HepG2 (cell line): Measurements from ENCODE around the gene NIP7. TPM values are rescaled to one million over a fixed set of nuclear protein-coding genes. Genes with fewer than 3 reads are reported as not detected.
A peak's percentile ranks its signal among the peaks of the same experiment; 100 is the strongest.

Source experiments
- ARID5B ChIP-seq: IDR thresholded peaks from 2 replicates; pipeline ENCODE4 v1.4.0; 2020; ENCODE audit warnings: mild to moderate bottlenecking, missing genetic modification reagents
- BATF2 ChIP-seq: sonication (generic); formaldehyde crosslinking; IDR thresholded peaks from 2 replicates; pipeline ENCODE4 v1.8.0; 2022; ENCODE audit warnings: mild to moderate bottlenecking, missing genetic modification reagents, moderate library complexity
- DNMT1 ChIP-seq: sonication (generic); formaldehyde crosslinking; IDR thresholded peaks from 2 replicates; pipeline ENCODE4 v1.5.1; 2020; ENCODE audit warnings: mild to moderate bottlenecking, missing genetic modification reagents
- DR1 ChIP-seq: sonication (generic); formaldehyde crosslinking; IDR thresholded peaks from 2 replicates; pipeline ENCODE4 v1.8.0; 2021; ENCODE audit warnings: mild to moderate bottlenecking, missing genetic modification reagents, inconsistent platforms
- E2F5 ChIP-seq: sonication (generic); formaldehyde crosslinking; conservative IDR thresholded peaks from 2 replicates; pipeline ENCODE4 v1.4.0; 2020; ENCODE audit warnings: missing genetic modification reagents
- EHMT2 ChIP-seq: fragments of 200-600 bp; sonication (generic); IDR thresholded peaks from 2 replicates; pipeline ENCODE4 v1.7.0; 2017; ENCODE audit warnings: antibody characterized with exemption, low read depth, low read length, borderline replicate concordance
- GTF3A ChIP-seq: sonication (generic); formaldehyde crosslinking; conservative IDR thresholded peaks from 2 replicates; pipeline ENCODE4 v1.4.0; 2020; ENCODE audit warnings: mild to moderate bottlenecking, missing genetic modification reagents
- GZF1 ChIP-seq: sonication (generic); formaldehyde crosslinking; IDR thresholded peaks from 2 replicates; pipeline ENCODE4 v1.5.1; 2020; ENCODE audit warnings: mild to moderate bottlenecking, missing genetic modification reagents
- KLF15 ChIP-seq: sonication (generic); formaldehyde crosslinking; IDR thresholded peaks from 2 replicates; pipeline ENCODE4 v1.8.1; 2023; ENCODE audit warnings: borderline replicate concordance, mild to moderate bottlenecking, inconsistent platforms, missing genetic modification reagents, mixed read lengths
- MTA3 ChIP-seq: sonication (generic); formaldehyde crosslinking; IDR thresholded peaks from 2 replicates; pipeline ENCODE4 v1.4.0; 2020; ENCODE audit warnings: missing genetic modification reagents
- MYC ChIP-seq: sonication (generic); formaldehyde crosslinking; IDR thresholded peaks from 2 replicates; pipeline ENCODE4 v1.9.0; 2021; ENCODE audit warnings: missing genetic modification reagents, borderline replicate concordance
- NCOA1 ChIP-seq: sonication (generic); formaldehyde crosslinking; IDR thresholded peaks from 2 replicates; pipeline ENCODE4 v1.9.0; 2021; ENCODE audit warnings: missing genetic modification reagents
- PITX1 ChIP-seq: sonication (generic); formaldehyde crosslinking; IDR thresholded peaks from 2 replicates; pipeline ENCODE4 v1.5.1; 2020; ENCODE audit warnings: mild to moderate bottlenecking, missing genetic modification reagents
- SIX4 ChIP-seq: sonication (generic); formaldehyde crosslinking; IDR thresholded peaks from 2 replicates; pipeline ENCODE4 v1.4.0; 2020; ENCODE audit warnings: missing genetic modification reagents
- STAT5B ChIP-seq: sonication (generic); formaldehyde crosslinking; IDR thresholded peaks from 2 replicates; pipeline ENCODE4 v1.4.0; 2020; ENCODE audit warnings: missing genetic modification reagents
- ZNF572 ChIP-seq: sonication (generic); formaldehyde crosslinking; IDR thresholded peaks from 2 replicates; pipeline ENCODE4 v1.5.1; 2020; ENCODE audit warnings: mild to moderate bottlenecking, missing genetic modification reagents
- ZNF678 ChIP-seq: sonication (generic); formaldehyde crosslinking; IDR thresholded peaks from 2 replicates; pipeline ENCODE4 v1.4.0; 2020; ENCODE audit warnings: mild to moderate bottlenecking, missing genetic modification reagents
- ZNF740 ChIP-seq: sonication (generic); formaldehyde crosslinking; IDR thresholded peaks from 2 replicates; pipeline ENCODE4 v1.4.0; 2020; ENCODE audit warnings: missing genetic modification reagents
- ZNF772 ChIP-seq: sonication (generic); formaldehyde crosslinking; IDR thresholded peaks from 2 replicates; pipeline ENCODE4 v1.5.0; 2020; ENCODE audit warnings: mild to moderate bottlenecking, missing genetic modification reagents
- ZNF781 ChIP-seq: sonication (generic); formaldehyde crosslinking; IDR thresholded peaks from 2 replicates; pipeline ENCODE4 v1.5.1; 2020; ENCODE audit warnings: borderline replicate concordance, mild to moderate bottlenecking, missing genetic modification reagents; ENCODE audit errors: not compliant biosample characterization
- polyA plus RNA-seq, 8 experiments: library from polyadenylated mRNA; depleted of rRNA in 3 of 8; stranded (reverse) in 7 of 8; unstranded in 1 of 8; fragments of >200 nt; fragmentation: Illumina TruSeq in 4 of 8; extraction: Trizol in 4 of 8; gene quantifications; 2 replicates each; pipeline versions ENCODE4 v1.2.1 to v1.2.3, GENCODE V29; 2011 to 2016; ENCODE audit warnings: low read depth in 4 of 8, missing spikeins in 1 of 8, mixed read lengths in 1 of 8; ENCODE audit not compliant: insufficient read depth in 1 of 8
- total RNA-seq, 5 experiments: library from RNA; depleted of rRNA; stranded (reverse); fragments of >200 nt; fragmentation: Illumina TruSeq; extraction: Trizol; gene quantifications; 2 replicates each; pipeline ENCODE4 v1.2.3, GENCODE V29; 2016; ENCODE audit warnings: low read depth in 1 of 5
- TF ChIP-seq, protein P1 (sequence below): sonication (generic); formaldehyde crosslinking; IDR thresholded peaks from 2 replicates; pipeline ENCODE4 v1.4.0; 2020; ENCODE audit warnings: missing genetic modification reagents; ENCODE audit errors: not compliant biosample characterization
- TF ChIP-seq, protein P2 (sequence below): sonication (generic); formaldehyde crosslinking; IDR thresholded peaks from 2 replicates; pipeline ENCODE4 v1.4.0; 2020; ENCODE audit warnings: mild to moderate bottlenecking, low read depth, missing genetic modification reagents

The NIP7 gene
- total and polyA plus RNA-seq, 2 of the 13 experiments (the other 11 are each of a cell fraction or from before 2014, with no cell fraction given), result 15.3 to 114 TPM

DNA sequence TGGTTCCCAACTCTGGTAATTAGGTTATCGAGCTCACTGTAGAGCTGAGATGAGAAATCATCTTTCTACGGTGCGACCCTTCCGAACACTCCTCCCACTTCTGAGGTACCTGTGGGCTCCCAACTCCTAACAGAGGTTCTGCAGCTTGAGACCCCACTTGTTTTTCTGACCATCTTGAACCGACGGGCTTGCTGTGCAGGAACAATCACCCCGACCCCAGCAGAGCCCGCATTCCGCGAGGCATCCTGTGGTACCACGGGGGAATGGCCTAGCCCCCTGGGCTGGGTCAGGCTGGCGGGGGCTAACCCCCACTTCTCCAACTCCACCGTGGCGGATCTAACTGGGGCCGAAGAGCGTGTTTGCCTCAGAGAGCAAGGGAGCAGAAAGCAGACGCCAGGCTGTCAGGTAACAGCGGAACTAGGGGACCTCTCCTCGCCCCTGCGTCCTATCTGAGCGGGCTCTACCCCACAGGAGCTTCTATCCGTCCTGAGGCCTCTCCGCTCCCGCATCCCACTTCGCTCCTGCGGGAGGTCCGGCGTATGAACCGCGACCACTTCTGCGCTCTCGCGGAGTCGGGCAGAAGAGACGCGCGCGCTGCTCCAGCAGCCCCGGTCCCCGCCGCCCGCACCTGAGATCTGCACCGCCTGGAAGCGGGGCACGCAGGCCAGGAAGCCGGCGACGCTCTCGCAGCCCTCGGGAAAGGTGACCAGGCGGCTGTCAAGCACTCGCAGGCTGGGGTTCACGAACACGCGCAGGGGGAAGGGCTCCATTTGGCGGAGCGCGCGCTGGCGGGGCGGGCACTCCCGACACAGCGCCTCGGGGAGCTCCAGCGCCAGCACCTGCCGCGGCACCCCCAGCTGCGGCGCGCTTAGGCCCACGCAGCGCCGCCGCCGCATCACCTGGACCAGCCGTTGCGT lies 9.9 kb upstream of the NIP7 start (continued):
- TF ChIP-seq GZF1, result peak; percentile 83
- peak; percentile 40; the same call in 1 of the 2 replicates for TF ChIP-seq PITX1
- TF ChIP-seq, protein P1, sequence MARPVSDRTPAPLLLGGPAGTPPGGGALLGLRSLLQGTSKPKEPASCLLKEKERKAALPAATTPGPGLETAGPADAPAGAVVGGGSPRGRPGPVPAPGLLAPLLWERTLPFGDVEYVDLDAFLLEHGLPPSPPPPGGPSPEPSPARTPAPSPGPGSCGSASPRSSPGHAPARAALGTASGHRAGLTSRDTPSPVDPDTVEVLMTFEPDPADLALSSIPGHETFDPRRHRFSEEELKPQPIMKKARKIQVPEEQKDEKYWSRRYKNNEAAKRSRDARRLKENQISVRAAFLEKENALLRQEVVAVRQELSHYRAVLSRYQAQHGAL, result no peak
- TF ChIP-seq ZNF740, result peak; percentile 21; the same call in 1 of the 2 replicates
- TF ChIP-seq STAT5B, result no peak
- peak; percentile 59 for TF ChIP-seq ZNF781 (CRISPR knock-in tag)
- 0 out of 2 replicates have a peak, but pooled peaks have one; percentile 75 for TF ChIP-seq DNMT1 (CRISPR knock-in tag)
- TF ChIP-seq ZNF572 (CRISPR knock-in tag), result peak; percentile 92; the same call in 1 of the 2 replicates
- TF ChIP-seq MTA3 (CRISPR knock-in tag), result no peak
- TF ChIP-seq GTF3A (CRISPR knock-in tag), result no peak
- no peak for TF ChIP-seq KLF15 (CRISPR knock-in tag)
- TF ChIP-seq ZNF772 (CRISPR knock-in tag), result 0 out of 2 replicates have a peak, but pooled peaks have one; percentile 50
- TF ChIP-seq SIX4, result no peak
- TF ChIP-seq, protein P2, sequence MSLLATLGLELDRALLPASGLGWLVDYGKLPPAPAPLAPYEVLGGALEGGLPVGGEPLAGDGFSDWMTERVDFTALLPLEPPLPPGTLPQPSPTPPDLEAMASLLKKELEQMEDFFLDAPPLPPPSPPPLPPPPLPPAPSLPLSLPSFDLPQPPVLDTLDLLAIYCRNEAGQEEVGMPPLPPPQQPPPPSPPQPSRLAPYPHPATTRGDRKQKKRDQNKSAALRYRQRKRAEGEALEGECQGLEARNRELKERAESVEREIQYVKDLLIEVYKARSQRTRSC (CRISPR knock-in tag), result 0 out of 2 replicates have a peak, but pooled peaks have one; percentile 77
- peak; percentile 40 for TF ChIP-seq DR1
- no peak for TF ChIP-seq EHMT2
- no peak for TF ChIP-seq BATF2 (CRISPR knock-in tag)
- no peak for TF ChIP-seq ARID5B
- peak; percentile 42; the same call in 1 of the 2 replicates for TF ChIP-seq ZNF678 (CRISPR knock-in tag)
- no peak for TF ChIP-seq NCOA1 (CRISPR knock-in tag)
- no peak for TF ChIP-seq E2F5 (CRISPR knock-in tag)
- TF ChIP-seq MYC (CRISPR knock-in tag), result no peak
